Measurements from ENCODE around the gene METTL8. TPM values are rescaled to one million over a fixed set of nuclear protein-coding genes. Genes with fewer than 3 reads are reported as not detected.
A peak's percentile ranks its signal among the peaks of the same experiment; 100 is the strongest.

The METTL8 gene
- total and polyA plus RNA-seq, 2 experiments from 2014 or later, result 60.9 to 64.3 TPM

DNA sequence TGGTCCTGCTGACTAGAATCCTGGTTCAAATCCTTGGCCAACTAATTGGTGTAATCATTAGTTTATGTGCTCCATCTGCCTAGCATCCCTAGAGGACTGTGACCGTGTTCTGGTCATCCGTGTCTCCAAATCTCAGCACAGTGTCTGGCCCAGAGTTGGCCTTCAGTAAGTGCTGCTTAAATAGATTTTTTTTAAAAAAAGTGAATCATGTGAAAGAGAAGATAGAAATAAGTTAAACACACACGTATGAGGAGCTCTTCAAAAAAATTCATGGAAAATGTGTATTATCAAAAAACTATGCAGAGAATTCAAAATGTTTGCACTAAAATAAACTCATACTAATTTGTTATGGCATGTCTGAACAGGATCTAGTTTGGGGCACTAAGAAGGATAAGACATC, 143.8 kb downstream of the METTL8 start:
- peaks cover 3% of the 10 kb centered on the region for H3K27me3 Mint-ChIP-seq (ENCODE audit: insufficient read depth, low read depth, poor library complexity)
- H2AFZ ChIP-seq, result peak overlapping the region; percentile 39; the same call in 1 of the 2 replicates
- no peak for ATAC-seq

More for the DNA sequence above, 143.8 kb downstream of the METTL8 start:
- Mint-ChIP-seq H3K36me3 (ENCODE audit: low read depth) (no peaks in the 10 kb centered on the region), H3K27ac (no peak overlapping the region), H3K4me3 (no peak overlapping the region), H3K4me1 (peaks cover 10% of the 10 kb centered on the region), H3K9me3 (no peaks in the 10 kb centered on the region)
- TF ChIP-seq POLR2AphosphoS5 (IDR thresholded peaks at IDR 0.05; ENCODE audit: low read depth) (no peak), ZNF114 (CRISPR knock-in tag; IDR thresholded peaks at IDR 0.05) (no peak), JUNB (IDR thresholded peaks at IDR 0.05; ENCODE audit: unreplicated experiment) (no peak), NANOG (IDR thresholded peaks at IDR 0.05; ENCODE audit: borderline replicate concordance) (no peak), CREB1 (CRISPR knock-in tag; IDR thresholded peaks at IDR 0.05; ENCODE audit: low read depth) (no peak), EZH2phosphoT487 (IDR thresholded peaks at IDR 0.05; ENCODE audit: unreplicated experiment) (no peak), EZH2 (IDR thresholded peaks at IDR 0.05; ENCODE audit: low read depth, unreplicated experiment) (no peak)
- TF ChIP-seq, protein P1, sequence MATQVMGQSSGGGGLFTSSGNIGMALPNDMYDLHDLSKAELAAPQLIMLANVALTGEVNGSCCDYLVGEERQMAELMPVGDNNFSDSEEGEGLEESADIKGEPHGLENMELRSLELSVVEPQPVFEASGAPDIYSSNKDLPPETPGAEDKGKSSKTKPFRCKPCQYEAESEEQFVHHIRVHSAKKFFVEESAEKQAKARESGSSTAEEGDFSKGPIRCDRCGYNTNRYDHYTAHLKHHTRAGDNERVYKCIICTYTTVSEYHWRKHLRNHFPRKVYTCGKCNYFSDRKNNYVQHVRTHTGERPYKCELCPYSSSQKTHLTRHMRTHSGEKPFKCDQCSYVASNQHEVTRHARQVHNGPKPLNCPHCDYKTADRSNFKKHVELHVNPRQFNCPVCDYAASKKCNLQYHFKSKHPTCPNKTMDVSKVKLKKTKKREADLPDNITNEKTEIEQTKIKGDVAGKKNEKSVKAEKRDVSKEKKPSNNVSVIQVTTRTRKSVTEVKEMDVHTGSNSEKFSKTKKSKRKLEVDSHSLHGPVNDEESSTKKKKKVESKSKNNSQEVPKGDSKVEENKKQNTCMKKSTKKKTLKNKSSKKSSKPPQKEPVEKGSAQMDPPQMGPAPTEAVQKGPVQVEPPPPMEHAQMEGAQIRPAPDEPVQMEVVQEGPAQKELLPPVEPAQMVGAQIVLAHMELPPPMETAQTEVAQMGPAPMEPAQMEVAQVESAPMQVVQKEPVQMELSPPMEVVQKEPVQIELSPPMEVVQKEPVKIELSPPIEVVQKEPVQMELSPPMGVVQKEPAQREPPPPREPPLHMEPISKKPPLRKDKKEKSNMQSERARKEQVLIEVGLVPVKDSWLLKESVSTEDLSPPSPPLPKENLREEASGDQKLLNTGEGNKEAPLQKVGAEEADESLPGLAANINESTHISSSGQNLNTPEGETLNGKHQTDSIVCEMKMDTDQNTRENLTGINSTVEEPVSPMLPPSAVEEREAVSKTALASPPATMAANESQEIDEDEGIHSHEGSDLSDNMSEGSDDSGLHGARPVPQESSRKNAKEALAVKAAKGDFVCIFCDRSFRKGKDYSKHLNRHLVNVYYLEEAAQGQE (IDR thresholded peaks at IDR 0.05; ENCODE audit: unreplicated experiment), result no peak
- TF ChIP-seq, protein P2, sequence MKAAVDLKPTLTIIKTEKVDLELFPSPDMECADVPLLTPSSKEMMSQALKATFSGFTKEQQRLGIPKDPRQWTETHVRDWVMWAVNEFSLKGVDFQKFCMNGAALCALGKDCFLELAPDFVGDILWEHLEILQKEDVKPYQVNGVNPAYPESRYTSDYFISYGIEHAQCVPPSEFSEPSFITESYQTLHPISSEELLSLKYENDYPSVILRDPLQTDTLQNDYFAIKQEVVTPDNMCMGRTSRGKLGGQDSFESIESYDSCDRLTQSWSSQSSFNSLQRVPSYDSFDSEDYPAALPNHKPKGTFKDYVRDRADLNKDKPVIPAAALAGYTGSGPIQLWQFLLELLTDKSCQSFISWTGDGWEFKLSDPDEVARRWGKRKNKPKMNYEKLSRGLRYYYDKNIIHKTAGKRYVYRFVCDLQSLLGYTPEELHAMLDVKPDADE (IDR thresholded peaks at IDR 0.05), result no peak
- TF ChIP-seq, protein P3, sequence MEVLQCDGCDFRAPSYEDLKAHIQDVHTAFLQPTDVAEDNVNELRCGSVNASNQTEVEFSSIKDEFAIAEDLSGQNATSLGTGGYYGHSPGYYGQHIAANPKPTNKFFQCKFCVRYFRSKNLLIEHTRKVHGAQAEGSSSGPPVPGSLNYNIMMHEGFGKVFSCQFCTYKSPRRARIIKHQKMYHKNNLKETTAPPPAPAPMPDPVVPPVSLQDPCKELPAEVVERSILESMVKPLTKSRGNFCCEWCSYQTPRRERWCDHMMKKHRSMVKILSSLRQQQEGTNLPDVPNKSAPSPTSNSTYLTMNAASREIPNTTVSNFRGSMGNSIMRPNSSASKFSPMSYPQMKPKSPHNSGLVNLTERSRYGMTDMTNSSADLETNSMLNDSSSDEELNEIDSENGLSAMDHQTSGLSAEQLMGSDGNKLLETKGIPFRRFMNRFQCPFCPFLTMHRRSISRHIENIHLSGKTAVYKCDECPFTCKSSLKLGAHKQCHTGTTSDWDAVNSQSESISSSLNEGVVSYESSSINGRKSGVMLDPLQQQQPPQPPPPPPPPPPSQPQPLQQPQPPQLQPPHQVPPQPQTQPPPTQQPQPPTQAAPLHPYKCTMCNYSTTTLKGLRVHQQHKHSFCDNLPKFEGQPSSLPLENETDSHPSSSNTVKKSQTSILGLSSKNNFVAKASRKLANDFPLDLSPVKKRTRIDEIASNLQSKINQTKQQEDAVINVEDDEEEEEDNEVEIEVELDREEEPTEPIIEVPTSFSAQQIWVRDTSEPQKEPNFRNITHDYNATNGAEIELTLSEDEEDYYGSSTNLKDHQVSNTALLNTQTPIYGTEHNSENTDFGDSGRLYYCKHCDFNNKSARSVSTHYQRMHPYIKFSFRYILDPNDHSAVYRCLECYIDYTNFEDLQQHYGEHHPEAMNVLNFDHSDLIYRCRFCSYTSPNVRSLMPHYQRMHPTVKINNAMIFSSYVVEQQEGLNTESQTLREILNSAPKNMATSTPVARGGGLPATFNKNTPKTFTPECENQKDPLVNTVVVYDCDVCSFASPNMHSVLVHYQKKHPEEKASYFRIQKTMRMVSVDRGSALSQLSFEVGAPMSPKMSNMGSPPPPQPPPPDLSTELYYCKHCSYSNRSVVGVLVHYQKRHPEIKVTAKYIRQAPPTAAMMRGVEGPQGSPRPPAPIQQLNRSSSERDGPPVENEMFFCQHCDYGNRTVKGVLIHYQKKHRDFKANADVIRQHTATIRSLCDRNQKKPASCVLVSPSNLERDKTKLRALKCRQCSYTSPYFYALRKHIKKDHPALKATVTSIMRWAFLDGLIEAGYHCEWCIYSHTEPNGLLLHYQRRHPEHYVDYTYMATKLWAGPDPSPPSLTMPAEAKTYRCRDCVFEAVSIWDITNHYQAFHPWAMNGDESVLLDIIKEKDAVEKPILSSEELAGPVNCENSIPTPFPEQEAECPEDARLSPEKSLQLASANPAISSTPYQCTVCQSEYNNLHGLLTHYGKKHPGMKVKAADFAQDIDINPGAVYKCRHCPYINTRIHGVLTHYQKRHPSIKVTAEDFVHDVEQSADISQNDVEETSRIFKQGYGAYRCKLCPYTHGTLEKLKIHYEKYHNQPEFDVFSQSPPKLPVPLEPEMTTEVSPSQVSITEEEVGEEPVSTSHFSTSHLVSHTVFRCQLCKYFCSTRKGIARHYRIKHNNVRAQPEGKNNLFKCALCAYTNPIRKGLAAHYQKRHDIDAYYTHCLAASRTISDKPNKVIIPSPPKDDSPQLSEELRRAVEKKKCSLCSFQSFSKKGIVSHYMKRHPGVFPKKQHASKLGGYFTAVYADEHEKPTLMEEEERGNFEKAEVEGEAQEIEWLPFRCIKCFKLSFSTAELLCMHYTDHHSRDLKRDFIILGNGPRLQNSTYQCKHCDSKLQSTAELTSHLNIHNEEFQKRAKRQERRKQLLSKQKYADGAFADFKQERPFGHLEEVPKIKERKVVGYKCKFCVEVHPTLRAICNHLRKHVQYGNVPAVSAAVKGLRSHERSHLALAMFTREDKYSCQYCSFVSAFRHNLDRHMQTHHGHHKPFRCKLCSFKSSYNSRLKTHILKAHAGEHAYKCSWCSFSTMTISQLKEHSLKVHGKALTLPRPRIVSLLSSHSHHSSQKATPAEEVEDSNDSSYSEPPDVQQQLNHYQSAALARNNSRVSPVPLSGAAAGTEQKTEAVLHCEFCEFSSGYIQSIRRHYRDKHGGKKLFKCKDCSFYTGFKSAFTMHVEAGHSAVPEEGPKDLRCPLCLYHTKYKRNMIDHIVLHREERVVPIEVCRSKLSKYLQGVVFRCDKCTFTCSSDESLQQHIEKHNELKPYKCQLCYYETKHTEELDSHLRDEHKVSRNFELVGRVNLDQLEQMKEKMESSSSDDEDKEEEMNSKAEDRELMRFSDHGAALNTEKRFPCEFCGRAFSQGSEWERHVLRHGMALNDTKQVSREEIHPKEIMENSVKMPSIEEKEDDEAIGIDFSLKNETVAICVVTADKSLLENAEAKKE (CRISPR knock-in tag; IDR thresholded peaks at IDR 0.05), result no peak
- H3K4me1 ChIP-seq (ENCODE audit: insufficient read depth), result no peaks in the 10 kb centered on the region; the same call in 1 of the 2 replicates
- 0 out of 2 replicates have a peak overlapping the region, but pooled peaks have one; percentile 5 for H3K27ac ChIP-seq (ENCODE audit: low read depth)
- no peaks in the 10 kb centered on the region for H3K27me3 ChIP-seq (ENCODE audit: insufficient read depth)
- no peaks in the 10 kb centered on the region for H3K79me2 ChIP-seq (replicated peaks; ENCODE audit: insufficient read depth)
- H4K20me1 ChIP-seq (replicated peaks; ENCODE audit: insufficient read depth), result no peaks in the 10 kb centered on the region
- no peaks in the 10 kb centered on the region for H3K36me3 ChIP-seq (ENCODE audit: insufficient read depth)
- no peaks in the 10 kb centered on the region for H3K9me2 ChIP-seq (ENCODE audit: insufficient read depth)
- H3K4me3 ChIP-seq, result no peak overlapping the region
- no peak for DNase-seq (ENCODE audit: low spot score)
- no peak overlapping the region for H3K4me2 ChIP-seq
- H3F3A ChIP-seq (replicated peaks; ENCODE audit: low read depth), result no peaks in the 10 kb centered on the region
